HepG2 (cell line): Measurements from ENCODE around the gene KRT7. TPM values are rescaled to one million over a fixed set of nuclear protein-coding genes. Genes with fewer than 3 reads are reported as not detected.

Source experiments
- ATAC-seq: fragments of 200-7000 bp; cut with Tn5 transposase; 3 replicates; pipeline ENCODE4 v1.9.1; 2020; ENCODE audit warnings: mild to moderate bottlenecking, moderate library complexity
- BruUV-seq: library from RNA; stranded (reverse); fragments of 400-500 nt; replicated peaks from 2 replicates; lab custom pipeline; 2021; lab: Mats Ljungman, UMichigan
- CTCF ChIA-PET: fragments of 300-600 bp; formaldehyde crosslinking; extraction: SDS; loops from one replicate; lab custom pipeline; 2021; ENCODE audit warnings: low total read pairs, inconsistent platforms, low intra/inter-chr PET ratio; lab: Yijun Ruan, JAX
- POLR2A ChIA-PET: fragments of 350-600 bp; sonication (Branson Sonifier 250); formaldehyde crosslinking; loops from one replicate; lab custom pipeline; 2020; ENCODE audit warnings: antibody characterized with exemption, inconsistent platforms; lab: Yijun Ruan, JAX
- DNase-seq: peaks from one replicate; pipeline ENCODE4 v3.0.0-alpha.2; 2015; ENCODE audit warnings: low spot score
- FAIRE-seq: peaks from 3 replicates; lab custom pipeline; 2011; peaks lifted over from hg19 to GRCh38; lab: Jason Lieb, UNC
- H2AFZ ChIP-seq: one replicate; pipeline ENCODE4 v1.6.1; 2011; ENCODE audit warnings: low read length, inconsistent platforms
- H3K27ac ChIP-seq: fragments of 300-600 bp; 3 replicates; pipeline ENCODE4 v1.8.0; 2011; ENCODE audit warnings: mixed run types, mild to moderate bottlenecking, mixed read lengths, low read length, inconsistent platforms; ENCODE audit not compliant: insufficient read depth; ENCODE audit errors: extremely low read length
- H3K27me3 ChIP-seq, 2 experiments: fragments of 200-600 bp in 1 of 2; 2 replicates in 1 of 2; 3 replicates in 1 of 2; pipeline versions ENCODE4 v1.6.0 to v1.8.0; 2011; ENCODE audit warnings: low read length in 2 of 2, mild to moderate bottlenecking in 2 of 2, moderate library complexity in 2 of 2, inconsistent platforms in 1 of 2; ENCODE audit not compliant: insufficient read depth in 2 of 2, control insufficient read depth in 1 of 2
- H3K36me3 ChIP-seq, 2 experiments: fragments of 200-600 bp in 1 of 2; replicated peaks in 1 of 2; 2 replicates in 1 of 2; 3 replicates in 1 of 2; pipeline versions ENCODE4 v1.5.1 to v1.8.0; 2011; ENCODE audit warnings: low read length in 2 of 2, inconsistent platforms in 1 of 2; ENCODE audit not compliant: insufficient read depth in 2 of 2, control insufficient read depth in 1 of 2
- H3K4me1 ChIP-seq: 2 replicates; pipeline ENCODE4 v1.5.1; 2012; ENCODE audit warnings: low read length, inconsistent platforms; ENCODE audit not compliant: insufficient read depth
- H3K4me2 ChIP-seq: 2 replicates; pipeline ENCODE4 v1.6.0; 2011; ENCODE audit warnings: low read depth, low read length, inconsistent platforms
- H3K4me3 ChIP-seq, 3 experiments: fragments of 200-600 bp in 1 of 3; sonication (generic), shearing (Covaris generic) in 1 of 3; replicated peaks in 1 of 3; 2 replicates each; pipeline ENCODE4 v1.5.1; 2011 to 2016; ENCODE audit warnings: low read length in 3 of 3, inconsistent platforms in 2 of 3, low read depth in 2 of 3, mild to moderate bottlenecking in 2 of 3, control low read depth in 1 of 3, mixed read lengths in 1 of 3; ENCODE audit not compliant: insufficient read depth in 1 of 3
- H3K79me2 ChIP-seq: one replicate; pipeline ENCODE4 v1.6.1; 2011; ENCODE audit warnings: low read length, inconsistent platforms; ENCODE audit not compliant: insufficient read depth
- H3K9ac ChIP-seq: 2 replicates; pipeline ENCODE4 v1.6.0; 2011; ENCODE audit warnings: mild to moderate bottlenecking, low read depth, low read length, inconsistent platforms; ENCODE audit not compliant: insufficient read depth
- H3K9me3 ChIP-seq: 2 replicates; pipeline ENCODE4 v1.5.1; 2012; ENCODE audit warnings: mild to moderate bottlenecking, low read length
- H4K20me1 ChIP-seq: 2 replicates; pipeline ENCODE4 v1.6.0; 2011; ENCODE audit warnings: inconsistent platforms, mild to moderate bottlenecking, low read length, moderate library complexity; ENCODE audit not compliant: insufficient read depth
- ISL2 ChIP-seq: sonication (generic); formaldehyde crosslinking; IDR thresholded peaks from 2 replicates; pipeline ENCODE4 v1.5.0; 2020; ENCODE audit warnings: missing genetic modification reagents
- MEIS1 ChIP-seq: sonication (generic); formaldehyde crosslinking; IDR thresholded peaks from 2 replicates; pipeline ENCODE4 v1.9.0; 2021; ENCODE audit warnings: mild to moderate bottlenecking, missing genetic modification reagents, moderate library complexity, borderline replicate concordance
- PRDM15 ChIP-seq: sonication (generic); formaldehyde crosslinking; IDR thresholded peaks from 2 replicates; pipeline ENCODE4 v1.4.0; 2020; ENCODE audit warnings: missing genetic modification reagents
- PTBP1 ChIP-seq: fragments of 200-400 bp; formaldehyde crosslinking; IDR thresholded peaks from 2 replicates; pipeline ENCODE4 v1.6.1; 2018; ENCODE audit warnings: low read length, low read depth; ENCODE audit not compliant: poor library complexity, severe bottlenecking
- ZNF644 ChIP-seq: IDR thresholded peaks from 2 replicates; pipeline ENCODE4 v1.6.1; 2016; ENCODE audit warnings: low read depth
- ZNF703 ChIP-seq: sonication (generic); formaldehyde crosslinking; IDR thresholded peaks from 2 replicates; pipeline ENCODE4 v1.5.1; 2020; ENCODE audit warnings: missing genetic modification reagents, mild to moderate bottlenecking, moderate library complexity, borderline replicate concordance
- ZNF770 ChIP-seq: sonication (generic); formaldehyde crosslinking; IDR thresholded peaks from 2 replicates; pipeline ENCODE4 v1.5.0; 2020; ENCODE audit warnings: mild to moderate bottlenecking, missing genetic modification reagents
- WGBS: methylation state at CpG from one replicate; pipeline ENCODE4 v1.1.6; 2017; ENCODE audit warnings: low lambda C conversion rate; 5-methylcytosine and 5-hydroxymethylcytosine counted together
- in situ Hi-C: cut with HindIII; loops from 2 replicates; pipeline ENCODE4 v1.10.0; 2017; ENCODE audit warnings: low pct_unique_long_range_greater_than_20kb; ENCODE audit not compliant: extremely low pct_ligation_motif_present
- intact Hi-C: fragments of 100-400 bp; cut with micrococcal nuclease; formaldehyde crosslinking; loops from one replicate; pipeline ENCODE4 v1.10.0; 2022; ENCODE audit not compliant: unreplicated experiment
- polyA plus RNA-seq, 8 experiments: library from polyadenylated mRNA; depleted of rRNA in 3 of 8; stranded (reverse) in 7 of 8; unstranded in 1 of 8; fragments of >200 nt; fragmentation: Illumina TruSeq in 4 of 8; extraction: Trizol in 4 of 8; gene quantifications; 2 replicates each; pipeline versions ENCODE4 v1.2.1 to v1.2.3, GENCODE V29; 2011 to 2016; ENCODE audit warnings: low read depth in 4 of 8, missing spikeins in 1 of 8, mixed read lengths in 1 of 8; ENCODE audit not compliant: insufficient read depth in 1 of 8
- total RNA-seq, 5 experiments: library from RNA; depleted of rRNA; stranded (reverse); fragments of >200 nt; fragmentation: Illumina TruSeq; extraction: Trizol; gene quantifications; 2 replicates each; pipeline ENCODE4 v1.2.3, GENCODE V29; 2016; ENCODE audit warnings: low read depth in 1 of 5
- TF ChIP-seq, protein P1 (sequence below): sonication (generic); formaldehyde crosslinking; IDR thresholded peaks from 2 replicates; pipeline ENCODE4 v1.4.0; 2020; ENCODE audit warnings: missing genetic modification reagents
- TF ChIP-seq, protein P2 (sequence below): sonication (generic); formaldehyde crosslinking; IDR thresholded peaks from 2 replicates; pipeline ENCODE4 v1.4.0; 2020; ENCODE audit warnings: missing genetic modification reagents, mild to moderate bottlenecking, borderline replicate concordance

The KRT7 gene
- total and polyA plus RNA-seq, 2 of the 13 experiments (the other 11 are each of a cell fraction or from before 2014, with no cell fraction given), result 0.83 TPM; not detected in 1

DNA sequence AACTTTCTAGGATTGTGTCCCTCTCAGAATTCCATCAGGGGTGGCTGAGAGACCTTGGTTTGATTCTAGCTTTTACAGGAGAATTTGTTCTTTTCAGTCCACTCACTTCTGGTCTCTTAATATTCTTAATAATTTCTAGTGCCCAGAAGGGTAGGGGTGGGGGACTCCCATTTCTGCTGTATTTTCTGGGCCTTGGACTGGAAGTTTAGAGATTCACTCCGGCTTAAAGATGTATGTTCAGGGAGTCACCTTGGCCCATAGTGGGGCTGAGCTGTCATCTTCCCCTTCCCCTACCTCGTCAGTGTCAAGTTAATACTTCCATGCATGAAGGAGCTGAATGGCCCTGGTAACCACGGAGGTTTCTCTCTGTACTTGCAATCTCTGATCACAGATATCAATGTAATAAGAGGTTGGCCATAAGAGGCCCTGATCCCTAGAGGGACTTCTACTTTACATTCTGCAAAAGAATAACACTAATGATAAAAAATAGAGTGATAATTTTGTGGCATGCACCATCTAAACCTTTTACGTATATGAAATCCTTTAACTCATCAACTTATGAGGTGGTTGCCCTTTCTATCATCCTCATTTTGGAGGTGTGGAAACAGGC is 51.6 kb downstream of the KRT7 start (continued):
- no peak for TF ChIP-seq PRDM15
- TF ChIP-seq, all 625 proteins: peak for 0

GRCh38 chr12:52285172-52285745 is 52.2 kb downstream of the KRT7 start:
- Histone ChIP-seq H3K27ac (no peak overlapping the region), H3K36me3 (no peaks in the 10 kb centered on the region), H3K4me3 (no peak overlapping the region), H3K4me2 (no peak overlapping the region), H3K4me1 (peaks cover 25% of the 10 kb centered on the region), H3K79me2 (no peaks in the 10 kb centered on the region), H2AFZ (no peak overlapping the region), H4K20me1 (no peaks in the 10 kb centered on the region), H3K27me3 (peaks cover 0 to 4% of the 10 kb centered on the region in 2 experiments; a peak in 2 of 5 replicates), H3K9me3 (no peaks in the 10 kb centered on the region), H3K9ac (no peak overlapping the region)
- ATAC-seq (no peak), FAIRE-seq (no peak), DNase-seq (no peak)
- in situ Hi-C loops (no loop called here), intact Hi-C loops (no loop called here)
- no TSS peak for BruUV-seq
- 18% methylated on average over 2 of the region's 2 CpGs for whole genome bisulfite sequencing
- ChIA-PET CTCF (no interaction called here), POLR2A (no interaction called here)
- no peak for TF ChIP-seq ZNF644 (CRISPR knock-in tag)
- no peak for TF ChIP-seq ZNF703 (CRISPR knock-in tag)
- TF ChIP-seq ZNF770 (CRISPR knock-in tag), result no peak
- TF ChIP-seq MEIS1, result no peak
- TF ChIP-seq, protein P1, sequence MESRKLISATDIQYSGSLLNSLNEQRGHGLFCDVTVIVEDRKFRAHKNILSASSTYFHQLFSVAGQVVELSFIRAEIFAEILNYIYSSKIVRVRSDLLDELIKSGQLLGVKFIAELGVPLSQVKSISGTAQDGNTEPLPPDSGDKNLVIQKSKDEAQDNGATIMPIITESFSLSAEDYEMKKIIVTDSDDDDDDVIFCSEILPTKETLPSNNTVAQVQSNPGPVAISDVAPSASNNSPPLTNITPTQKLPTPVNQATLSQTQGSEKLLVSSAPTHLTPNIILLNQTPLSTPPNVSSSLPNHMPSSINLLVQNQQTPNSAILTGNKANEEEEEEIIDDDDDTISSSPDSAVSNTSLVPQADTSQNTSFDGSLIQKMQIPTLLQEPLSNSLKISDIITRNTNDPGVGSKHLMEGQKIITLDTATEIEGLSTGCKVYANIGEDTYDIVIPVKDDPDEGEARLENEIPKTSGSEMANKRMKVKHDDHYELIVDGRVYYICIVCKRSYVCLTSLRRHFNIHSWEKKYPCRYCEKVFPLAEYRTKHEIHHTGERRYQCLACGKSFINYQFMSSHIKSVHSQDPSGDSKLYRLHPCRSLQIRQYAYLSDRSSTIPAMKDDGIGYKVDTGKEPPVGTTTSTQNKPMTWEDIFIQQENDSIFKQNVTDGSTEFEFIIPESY (CRISPR knock-in tag), result no peak
- TF ChIP-seq, protein P2, sequence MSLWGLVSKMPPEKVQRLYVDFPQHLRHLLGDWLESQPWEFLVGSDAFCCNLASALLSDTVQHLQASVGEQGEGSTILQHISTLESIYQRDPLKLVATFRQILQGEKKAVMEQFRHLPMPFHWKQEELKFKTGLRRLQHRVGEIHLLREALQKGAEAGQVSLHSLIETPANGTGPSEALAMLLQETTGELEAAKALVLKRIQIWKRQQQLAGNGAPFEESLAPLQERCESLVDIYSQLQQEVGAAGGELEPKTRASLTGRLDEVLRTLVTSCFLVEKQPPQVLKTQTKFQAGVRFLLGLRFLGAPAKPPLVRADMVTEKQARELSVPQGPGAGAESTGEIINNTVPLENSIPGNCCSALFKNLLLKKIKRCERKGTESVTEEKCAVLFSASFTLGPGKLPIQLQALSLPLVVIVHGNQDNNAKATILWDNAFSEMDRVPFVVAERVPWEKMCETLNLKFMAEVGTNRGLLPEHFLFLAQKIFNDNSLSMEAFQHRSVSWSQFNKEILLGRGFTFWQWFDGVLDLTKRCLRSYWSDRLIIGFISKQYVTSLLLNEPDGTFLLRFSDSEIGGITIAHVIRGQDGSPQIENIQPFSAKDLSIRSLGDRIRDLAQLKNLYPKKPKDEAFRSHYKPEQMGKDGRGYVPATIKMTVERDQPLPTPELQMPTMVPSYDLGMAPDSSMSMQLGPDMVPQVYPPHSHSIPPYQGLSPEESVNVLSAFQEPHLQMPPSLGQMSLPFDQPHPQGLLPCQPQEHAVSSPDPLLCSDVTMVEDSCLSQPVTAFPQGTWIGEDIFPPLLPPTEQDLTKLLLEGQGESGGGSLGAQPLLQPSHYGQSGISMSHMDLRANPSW (CRISPR knock-in tag), result no peak
- TF ChIP-seq ISL2, result no peak
- no peak for TF ChIP-seq PTBP1
